GM19193 (cell line): ENCODE data around the gene GRK3.
A peak's percentile ranks its signal among the peaks of the same experiment; 100 is the strongest.

Source experiments
- POLR2A ChIP-seq: IDR thresholded peaks from 4 replicates; pipeline ENCODE4 v1.6.1; 2011; ENCODE audit not compliant: insufficient read depth, insufficient read length; ENCODE audit errors: extremely low read depth

GRK3 gene

GRCh38 chr22:25554238-25554671 is 10.2 kb upstream of the GRK3 start:
- no peak for TF ChIP-seq POLR2A

GRCh38 chr22:25554689-25555088 is 9.8 kb upstream of the GRK3 start:
- TF ChIP-seq POLR2A, result no peak

DNA sequence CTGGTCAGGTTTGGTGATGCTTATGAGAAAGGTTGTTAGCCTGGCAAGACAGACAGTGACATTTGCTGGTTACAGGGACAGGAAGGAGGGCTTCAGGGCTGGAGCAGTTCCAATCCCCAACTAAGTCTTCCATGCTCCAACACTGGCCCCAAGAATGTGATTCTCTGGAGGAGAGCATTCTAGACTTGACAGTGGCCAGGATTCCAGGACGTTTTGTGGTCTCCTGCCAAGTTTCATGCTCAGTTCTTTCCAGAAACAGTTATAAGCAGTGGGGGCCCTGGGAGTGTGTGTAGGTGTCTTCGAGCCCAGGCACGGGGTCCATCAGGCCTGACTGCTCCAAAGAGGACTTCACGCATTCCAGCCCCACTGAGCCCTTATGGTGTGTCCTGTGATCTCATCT is 8.9 kb upstream of the GRK3 start:
- TF ChIP-seq POLR2A, result no peak

GRCh38 chr22:25557218-25557617 is 7.3 kb upstream of the GRK3 start:
- TF ChIP-seq POLR2A, result no peak

GRCh38 chr22:25558341-25558740 is 6.1 kb upstream of the GRK3 start:
- no peak for TF ChIP-seq POLR2A

DNA sequence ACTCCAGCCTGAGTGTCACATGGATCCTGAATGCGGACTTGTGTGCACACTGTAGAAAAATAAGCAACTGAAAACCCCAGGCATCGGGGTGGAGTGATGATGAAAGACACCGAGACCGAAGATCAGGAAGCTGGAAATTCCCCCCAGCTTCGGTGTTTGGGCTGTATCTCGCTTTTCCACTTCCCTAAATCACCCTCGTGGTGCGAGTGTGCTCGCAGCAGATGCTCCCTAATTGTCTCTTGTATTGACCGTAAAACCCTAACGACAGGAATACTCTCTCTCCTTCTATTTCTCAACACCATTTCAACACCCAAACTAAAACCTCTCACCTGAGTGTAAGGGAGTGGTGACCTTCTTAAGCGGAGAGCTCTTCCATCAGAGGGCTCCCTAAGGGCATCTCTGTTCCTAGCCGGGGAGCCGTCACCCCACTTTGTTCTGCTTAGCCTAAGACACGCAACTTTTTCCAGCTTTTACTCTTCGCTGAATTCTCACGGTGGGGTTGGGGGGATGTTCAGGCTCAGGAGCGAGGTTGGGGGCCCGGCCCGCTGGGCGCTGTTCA is 635 bp upstream of the GRK3 start:
- TF ChIP-seq POLR2A, result peak; percentile 21

- no peak for TF ChIP-seq POLR2A
Observed at GRCh38 chr22:25564979-25565677, 653 bp downstream of the GRK3 start.

DNA sequence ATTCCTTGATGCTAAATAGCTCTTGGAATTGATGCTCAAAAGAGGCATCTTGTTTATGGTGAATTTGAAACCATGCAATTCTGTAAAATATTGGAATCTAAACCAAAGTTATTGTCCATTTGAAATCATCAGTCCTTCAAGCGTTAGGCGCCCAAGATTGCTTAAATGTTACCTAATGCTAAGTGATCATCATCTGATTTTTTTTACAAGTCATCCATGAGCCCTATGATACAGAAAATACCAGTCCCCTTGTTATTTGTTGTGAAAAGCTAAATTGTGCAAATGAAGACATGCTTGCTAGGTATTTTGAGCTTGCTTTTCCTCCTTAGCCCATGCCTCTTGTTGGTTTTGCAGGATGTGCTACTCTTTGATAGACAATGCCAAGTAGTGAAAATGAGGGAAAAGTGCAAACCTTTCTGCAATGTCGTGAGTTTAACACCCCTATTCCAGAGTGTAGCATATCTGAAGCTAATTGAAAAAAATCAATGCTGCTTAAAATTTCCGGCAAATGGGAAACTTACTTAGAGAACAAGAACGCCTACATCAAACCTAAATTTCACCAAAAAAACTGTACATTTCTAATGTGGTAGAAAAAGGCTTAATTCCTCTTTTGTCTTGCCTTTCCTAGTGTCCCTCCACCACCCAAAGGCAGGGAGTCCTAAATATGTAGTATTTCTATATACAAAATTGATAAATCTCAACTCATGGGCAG is 1.9 kb downstream of the GRK3 start:
- TF ChIP-seq POLR2A, result no peak

GRCh38 chr22:25566898-25567235 is 2.4 kb downstream of the GRK3 start:
- TF ChIP-seq POLR2A, result no peak

DNA sequence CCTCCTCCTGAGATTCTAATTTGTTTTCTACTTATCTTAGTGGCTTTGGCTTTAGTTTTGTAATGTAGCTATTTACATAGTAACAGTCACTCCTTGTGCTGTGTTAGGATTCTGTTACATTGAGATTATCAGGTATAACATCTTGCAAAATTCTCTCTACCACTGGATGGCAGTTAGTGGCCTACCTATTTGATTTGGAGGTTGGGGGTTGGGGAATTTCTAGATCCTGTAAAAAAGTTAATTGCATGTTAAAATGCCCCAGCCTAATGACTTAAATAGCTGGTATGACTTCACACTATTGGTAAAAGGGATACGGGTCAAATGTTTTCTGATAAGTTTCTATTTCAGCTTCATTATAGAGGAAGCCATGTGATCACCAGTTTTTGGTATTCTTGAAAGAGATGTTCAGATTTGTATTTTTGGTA is 2.8 kb downstream of the GRK3 start:
- no peak for TF ChIP-seq POLR2A

- TF ChIP-seq POLR2A, result no peak
Observed at GRCh38 chr22:25569361-25569760, 4.9 kb downstream of the GRK3 start.

- TF ChIP-seq POLR2A, result no peak
Observed at GRCh38 chr22:25569983-25570382, 5.5 kb downstream of the GRK3 start.

DNA sequence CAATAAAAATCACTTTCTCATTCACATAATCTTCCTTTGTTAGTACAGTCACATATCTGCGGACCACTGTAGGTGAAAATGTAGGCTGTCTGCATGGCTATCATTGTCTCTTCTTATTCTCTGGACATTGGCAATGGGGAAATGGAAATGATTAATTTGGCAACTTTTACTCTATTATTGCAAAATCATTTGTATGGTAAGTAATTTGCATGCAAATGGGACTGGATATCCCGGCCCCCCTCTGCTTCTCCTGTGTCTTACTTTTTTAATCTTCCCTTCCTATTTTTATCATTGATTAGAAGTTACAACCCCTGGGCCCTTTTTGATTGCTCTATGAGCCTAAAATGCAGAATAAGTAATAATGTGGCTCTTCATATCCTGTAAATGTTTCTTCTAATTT is 6.0 kb downstream of the GRK3 start:
- TF ChIP-seq POLR2A, result no peak

GRCh38 chr22:25572708-25573171 is 8.3 kb downstream of the GRK3 start:
- no peak for TF ChIP-seq POLR2A

GRCh38 chr22:25573841-25574240 is 9.4 kb downstream of the GRK3 start:
- no peak for TF ChIP-seq POLR2A

- no peak for TF ChIP-seq POLR2A
Observed at GRCh38 chr22:25574736-25575135, 10.3 kb downstream of the GRK3 start.

DNA sequence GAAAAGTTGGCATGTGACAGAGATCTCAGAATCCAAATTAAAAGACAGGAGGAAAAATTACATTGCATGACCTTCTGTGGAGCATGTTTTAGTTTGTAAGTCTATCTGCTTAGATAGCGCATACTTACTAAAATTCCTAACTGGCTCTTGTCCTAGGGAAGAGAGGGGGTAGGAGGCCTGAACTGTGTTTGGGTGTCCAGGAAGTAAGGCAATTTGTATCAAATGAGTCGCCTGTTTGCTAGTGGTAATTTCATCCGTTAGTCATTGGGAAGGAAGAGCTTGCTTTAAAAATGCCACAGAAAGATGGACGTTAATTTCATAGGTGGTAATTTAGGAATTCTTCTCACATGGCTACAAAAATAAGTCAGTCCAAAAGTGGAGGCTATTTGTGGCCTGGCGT is 18.5 kb downstream of the GRK3 start:
- TF ChIP-seq POLR2A, result no peak

- TF ChIP-seq POLR2A, result no peak
Observed at GRCh38 chr22:25598609-25599008, 34.1 kb downstream of the GRK3 start.
